HG02763 (cell line): ENCODE results near the gene ADAD2.

Experiments used
- ATAC-seq: cut with Tn5 transposase; IDR thresholded peaks from one replicate; pipeline ENCODE4 v1.9.1; 2021; ENCODE audit warnings: mild to moderate bottlenecking, moderate library complexity; ENCODE audit not compliant: unreplicated experiment

The ADAD2 gene

DNA sequence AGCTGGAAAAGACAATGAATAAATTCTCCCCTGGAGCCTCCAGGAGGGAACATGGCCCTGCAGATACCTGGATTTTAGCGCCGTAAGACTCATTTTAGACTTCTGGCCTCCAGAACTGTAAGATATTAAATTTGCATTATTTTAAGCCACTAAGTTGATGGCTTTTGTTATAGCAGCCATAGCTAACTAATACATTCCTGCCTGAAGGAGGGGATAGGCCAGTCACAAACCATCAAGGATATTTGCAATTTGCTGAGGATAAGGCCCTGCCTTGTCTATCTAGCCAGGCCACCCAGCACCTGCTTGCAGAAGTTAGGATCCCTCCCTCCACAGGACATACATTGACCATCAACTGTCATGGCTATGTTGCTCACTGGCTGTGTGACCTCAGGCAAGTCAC is 53.8 kb downstream of the ADAD2 start:
- no peak for ATAC-seq

DNA sequence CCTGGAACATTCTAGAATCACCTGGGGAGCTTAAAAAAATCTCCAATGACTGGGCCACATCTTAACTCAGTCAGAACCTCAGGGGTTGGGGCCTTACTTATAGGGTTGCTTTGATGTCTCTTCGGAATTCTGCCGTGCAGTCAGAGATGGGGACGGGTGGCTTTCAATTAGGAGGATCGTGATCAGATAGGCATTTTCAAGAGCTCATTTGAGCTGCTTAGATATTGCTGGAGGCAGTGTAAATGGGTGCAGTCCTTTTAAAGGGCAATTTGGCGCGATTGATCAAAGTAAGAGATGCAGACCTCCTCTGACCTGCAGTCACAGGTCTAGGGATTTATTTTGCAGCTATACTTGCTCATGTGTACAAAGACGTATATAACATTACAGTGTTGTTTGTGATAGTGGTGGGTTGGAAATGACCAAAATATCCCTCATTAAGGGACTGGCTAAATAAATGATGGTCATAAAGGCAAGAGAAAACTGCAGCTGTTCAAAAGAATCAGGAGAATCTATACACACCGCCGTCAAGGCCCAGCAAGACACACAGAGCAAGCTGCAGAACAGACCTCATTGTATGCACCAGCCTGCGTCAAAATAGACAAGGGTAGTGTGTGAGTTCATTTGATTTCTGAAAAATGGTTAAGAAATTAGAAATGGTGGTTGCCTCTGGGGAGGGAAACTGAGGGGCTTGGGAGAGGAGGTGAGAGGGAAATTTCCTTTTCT is 55.2 kb downstream of the ADAD2 start:
- ATAC-seq: no peak

DNA sequence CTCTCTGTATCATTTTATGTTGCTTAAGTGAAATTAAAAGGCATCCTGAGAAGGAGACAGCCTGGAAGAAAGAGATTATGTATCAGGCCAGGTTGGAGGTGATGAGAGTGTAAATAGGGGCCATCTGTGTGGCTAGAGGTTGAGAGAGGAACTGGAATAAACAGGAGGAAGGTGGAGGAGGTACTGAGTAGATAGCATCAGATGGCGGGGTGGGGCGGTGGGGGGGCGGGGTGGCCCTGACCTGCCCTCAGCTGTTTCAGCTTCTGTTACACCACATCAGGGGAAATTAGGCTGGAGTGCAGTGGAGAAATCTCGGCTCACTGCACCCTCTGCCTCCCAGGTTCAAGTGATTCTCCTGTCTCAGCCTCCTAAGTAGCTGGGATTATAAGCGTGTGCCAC is 55.7 kb downstream of the ADAD2 start:
- no peak for ATAC-seq
